ENCODE measurements around the gene PLCB2. TPM values are rescaled to one million over a fixed set of nuclear protein-coding genes. Genes with fewer than 3 reads are reported as not detected.

Gene PLCB2
- polyA plus RNA-seq, 1 of the 3 experiments (the other 2 are of a cell fraction) = 0.15 TPM

DNA sequence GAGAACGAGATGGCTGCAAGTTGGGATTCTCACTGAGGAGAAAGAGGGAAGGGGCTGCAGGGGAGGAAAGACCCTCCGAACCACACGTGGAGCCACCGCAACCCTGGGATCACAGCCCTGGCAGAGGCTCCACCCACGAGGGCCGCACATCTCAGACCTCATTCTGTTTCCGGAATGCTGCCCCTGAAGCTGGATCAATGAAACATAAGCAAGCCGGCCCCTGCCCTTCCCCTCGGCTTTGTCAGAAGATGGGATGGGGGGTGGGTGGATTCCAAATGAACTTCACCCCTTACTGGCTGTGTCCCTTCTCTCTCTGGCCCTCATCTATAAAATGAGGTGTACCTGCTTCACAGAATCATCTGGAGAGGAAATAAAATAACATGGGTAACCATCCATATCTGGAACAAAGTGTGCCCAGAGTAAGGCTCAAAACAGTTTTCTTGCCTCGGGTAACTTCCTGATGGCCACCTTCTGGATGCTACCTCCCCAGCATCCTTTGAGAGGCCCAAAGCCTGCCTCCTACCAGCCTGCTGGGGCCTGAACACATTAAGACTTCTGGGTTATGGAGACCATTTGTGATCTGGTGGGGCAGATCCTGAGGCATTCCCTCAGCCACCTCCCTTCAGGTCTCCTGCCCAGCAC lies 37.6 kb upstream of the PLCB2 start:
- TF ChIP-seq EZH2phosphoT487 (IDR thresholded peaks at IDR 0.05; ENCODE audit: borderline replicate concordance, low read depth) = no peak
- TF ChIP-seq CHD2 (IDR thresholded peaks at IDR 0.05; ENCODE audit: low read length, partially characterized antibody) = no peak
- TF ChIP-seq MXI1 (IDR thresholded peaks at IDR 0.05; ENCODE audit: low read depth, low read length) = no peak
- no peak for TF ChIP-seq PBX3 (IDR thresholded peaks at IDR 0.05)
- TF ChIP-seq RAD21 (IDR thresholded peaks at IDR 0.05; ENCODE audit: low read length) = no peak
- no peak for TF ChIP-seq EP300 (IDR thresholded peaks at IDR 0.05; ENCODE audit: borderline replicate concordance in 1 of 2, low read depth in 1 of 2, low read length in 1 of 2)
- no peak for TF ChIP-seq RCOR1 (IDR thresholded peaks at IDR 0.05; ENCODE audit: low read length)
- no peak for TF ChIP-seq CTCF (IDR thresholded peaks at IDR 0.05)
- TF ChIP-seq TAF1 (IDR thresholded peaks at IDR 0.05; ENCODE audit: borderline replicate concordance, low read depth, low read length) = no peak
- TF ChIP-seq SIN3A (IDR thresholded peaks at IDR 0.05; ENCODE audit: borderline replicate concordance, low read depth, low read length) = no peak
- Histone ChIP-seq H4K20me1 (ENCODE audit: insufficient read depth) (no peaks in the 10 kb centered on the region), H3K27me3 (ENCODE audit: insufficient read depth) (no peaks in the 10 kb centered on the region), H3F3A (replicated peaks; ENCODE audit: insufficient read depth) (peaks cover 35% of the 10 kb centered on the region), H3K9me2 (no peaks in the 10 kb centered on the region), H3K9ac (no peak overlapping the region), H3K4me1 (ENCODE audit: control insufficient read depth in 1 of 2, insufficient read depth in 2 of 2, low read depth in 1 of 2, low read length in 1 of 2) (peaks cover 24 to 28% of the 10 kb centered on the region in 2 experiments; a peak in 3 of 4 replicates), H3K27ac (ENCODE audit: low read depth in 2 of 2, low read length in 1 of 2) (no peak overlapping the region), H3K36me3 (replicated peaks in 1 of 2; ENCODE audit: control insufficient read depth in 1 of 2, insufficient read depth in 2 of 2, low read length in 1 of 2) (no peaks in the 10 kb centered on the region), H3K9me3 (no peaks in the 10 kb centered on the region), H3K4me3 (ENCODE audit: low read depth in 2 of 2, low read length in 1 of 2) (no peak overlapping the region), H2AFZ (ENCODE audit: low read depth) (no peak overlapping the region; the same call in 1 of the 2 replicates), H3K4me2 (no peak overlapping the region), H3K79me2 (ENCODE audit: insufficient read depth) (peaks cover 9% of the 10 kb centered on the region)
- 67% methylated on average over 10 of the region's 10 CpGs for WGBS (ENCODE audit: low lambda C conversion rate)
- ChIA-PET POLR2A (interaction anchor here (1.2 to 1.3 kb wide), 2 partner anchors 72 to 77 kb away, joined by 3 to 5 read pairs; no protein-coding TSS in a partner anchor), CTCF (interaction anchor here (0.6 to 70.6 kb wide), 22 partner anchors 4 to 220 kb away, joined by 3 to 2194 read pairs (median 7); partner anchors contain the start of genes ANKRD63, BAHD1, CCDC32 and CCDC9B)
- DNase-seq = no peak

DNA sequence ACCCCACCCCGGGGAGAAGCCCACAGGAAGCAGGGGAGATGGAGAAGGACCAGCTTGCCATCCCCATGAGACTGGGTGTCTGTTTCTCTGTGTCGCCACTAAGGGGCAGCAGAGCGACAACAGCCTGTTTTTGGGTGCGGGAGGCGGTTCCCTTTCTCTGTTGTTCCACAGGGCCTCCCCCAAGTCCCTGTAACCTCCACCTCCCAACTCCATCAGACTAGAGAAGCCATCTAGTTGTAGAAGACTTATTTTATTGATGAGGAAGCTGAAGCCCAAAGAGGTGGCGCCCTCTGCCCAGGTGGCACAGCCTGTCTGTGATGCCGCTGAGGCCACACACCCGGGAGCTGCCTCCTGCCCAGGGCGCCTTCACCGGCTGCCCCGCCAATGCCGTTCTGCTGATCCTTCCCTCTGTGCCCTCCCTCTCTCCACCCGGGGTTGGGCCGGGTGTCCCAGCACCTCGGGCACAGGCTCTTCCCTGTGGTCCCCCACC lies 36.9 kb upstream of the PLCB2 start:
- H3K9me2 ChIP-seq = no peaks in the 10 kb centered on the region
- peaks cover 16% of the 10 kb centered on the region for H3K79me2 ChIP-seq (ENCODE audit: insufficient read depth)
- H3K4me2 ChIP-seq = 0 out of 2 replicates have a peak overlapping the region, but pooled peaks have one; percentile 57
- peaks cover 31 to 35% of the 10 kb centered on the region in 2 experiments; a peak in 3 of 4 replicates for H3K4me1 ChIP-seq (ENCODE audit: control insufficient read depth in 1 of 2, insufficient read depth in 2 of 2, low read depth in 1 of 2, low read length in 1 of 2)
- 47% methylated on average over 13 of the region's 15 CpGs for WGBS (ENCODE audit: low lambda C conversion rate)
- H3K4me3 ChIP-seq (ENCODE audit: low read depth in 2 of 2, low read length in 1 of 2) = no peak overlapping the region; a peak in 1 of 4 replicates
- no peak overlapping the region; the same call in 1 of the 2 replicates for H2AFZ ChIP-seq (ENCODE audit: low read depth)
- no peaks in the 10 kb centered on the region for H3K36me3 ChIP-seq (replicated peaks in 1 of 2; ENCODE audit: control insufficient read depth in 1 of 2, insufficient read depth in 2 of 2, low read length in 1 of 2)
- DNase-seq = peak; percentile 87
- ChIA-PET POLR2A (interaction anchor here (1.1 to 1.3 kb wide), 3 partner anchors 10 to 77 kb away, joined by 3 to 5 read pairs (median 3); no protein-coding TSS in a partner anchor), CTCF (interaction anchor here (0.6 to 70.6 kb wide), 26 partner anchors 3 to 220 kb away, joined by 3 to 2194 read pairs (median 5); partner anchors contain the start of genes ANKRD63, BAHD1, CCDC32 and CCDC9B)
- H3K9ac ChIP-seq = no peak overlapping the region
- peak overlapping the region in 1 of 2 experiments; percentile 98; a peak in 2 of 4 replicates for H3K27ac ChIP-seq (ENCODE audit: low read depth in 2 of 2, low read length in 1 of 2)
- peak; percentile 80 for TF ChIP-seq CTCF (IDR thresholded peaks at IDR 0.05)
- no peak for TF ChIP-seq MXI1 (IDR thresholded peaks at IDR 0.05; ENCODE audit: low read depth, low read length)
- TF ChIP-seq RAD21 (IDR thresholded peaks at IDR 0.05; ENCODE audit: low read length) = peak; percentile 83
- no peak for TF ChIP-seq CHD2 (IDR thresholded peaks at IDR 0.05; ENCODE audit: low read length, partially characterized antibody)
- peak; percentile 79 for TF ChIP-seq SMC3 (IDR thresholded peaks at IDR 0.05; ENCODE audit: low read depth, low read length)
- peaks cover 39% of the 10 kb centered on the region for H3F3A ChIP-seq (replicated peaks; ENCODE audit: insufficient read depth)
- no peaks in the 10 kb centered on the region for H3K27me3 ChIP-seq (ENCODE audit: insufficient read depth)
- H3K9me3 ChIP-seq = no peaks in the 10 kb centered on the region
- H4K20me1 ChIP-seq (ENCODE audit: insufficient read depth) = no peaks in the 10 kb centered on the region

Measured in SK-N-SH (cell line).